Body of pancreas (tissue), 4 donors: ENCODE results near the gene MFSD6L.

Experiments
- POLR2A ChIP-seq, 3 donors: fragments of 450-650 bp; IDR thresholded peaks; one replicate each; pipeline ENCODE4 v1.6.1; 2016; ENCODE audit warnings: antibody characterized with exemption in 3 of 3, mild to moderate bottlenecking in 2 of 3
- TF ChIP-seq, protein P1 (sequence below), 7 experiments: fragments of 450-650 bp in 4 of 7; fragments of 200-600 bp in 3 of 7; sonication (generic) in 3 of 7; IDR thresholded peaks; one replicate each; pipeline ENCODE4 v1.5.1; 2016 to 2019; ENCODE audit warnings: antibody characterized with exemption in 7 of 7

GRCh38 chr17:8788998-8789397 lies 10.2 kb downstream of the MFSD6L start:
- TF ChIP-seq, protein P1, sequence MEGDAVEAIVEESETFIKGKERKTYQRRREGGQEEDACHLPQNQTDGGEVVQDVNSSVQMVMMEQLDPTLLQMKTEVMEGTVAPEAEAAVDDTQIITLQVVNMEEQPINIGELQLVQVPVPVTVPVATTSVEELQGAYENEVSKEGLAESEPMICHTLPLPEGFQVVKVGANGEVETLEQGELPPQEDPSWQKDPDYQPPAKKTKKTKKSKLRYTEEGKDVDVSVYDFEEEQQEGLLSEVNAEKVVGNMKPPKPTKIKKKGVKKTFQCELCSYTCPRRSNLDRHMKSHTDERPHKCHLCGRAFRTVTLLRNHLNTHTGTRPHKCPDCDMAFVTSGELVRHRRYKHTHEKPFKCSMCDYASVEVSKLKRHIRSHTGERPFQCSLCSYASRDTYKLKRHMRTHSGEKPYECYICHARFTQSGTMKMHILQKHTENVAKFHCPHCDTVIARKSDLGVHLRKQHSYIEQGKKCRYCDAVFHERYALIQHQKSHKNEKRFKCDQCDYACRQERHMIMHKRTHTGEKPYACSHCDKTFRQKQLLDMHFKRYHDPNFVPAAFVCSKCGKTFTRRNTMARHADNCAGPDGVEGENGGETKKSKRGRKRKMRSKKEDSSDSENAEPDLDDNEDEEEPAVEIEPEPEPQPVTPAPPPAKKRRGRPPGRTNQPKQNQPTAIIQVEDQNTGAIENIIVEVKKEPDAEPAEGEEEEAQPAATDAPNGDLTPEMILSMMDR (IDR thresholded peaks at IDR 0.05): no peak
- no peak for TF ChIP-seq POLR2A (IDR thresholded peaks at IDR 0.05)
